HG03342 (cell line): Measurements from ENCODE around the gene OPCML.
A peak's percentile ranks its signal among the peaks of the same experiment; 100 is the strongest.

Experiments used
- ATAC-seq: cut with Tn5 transposase; IDR thresholded peaks from one replicate; pipeline ENCODE4 v1.9.1; 2021; ENCODE audit warnings: mild to moderate bottlenecking, moderate library complexity; ENCODE audit not compliant: unreplicated experiment

OPCML gene

GRCh38 chr11:133149698-133150097 lies 382.6 kb downstream of the OPCML start:
- no peak for ATAC-seq

GRCh38 chr11:133147625-133148024 lies 384.7 kb downstream of the OPCML start:
- ATAC-seq, result no peak

DNA sequence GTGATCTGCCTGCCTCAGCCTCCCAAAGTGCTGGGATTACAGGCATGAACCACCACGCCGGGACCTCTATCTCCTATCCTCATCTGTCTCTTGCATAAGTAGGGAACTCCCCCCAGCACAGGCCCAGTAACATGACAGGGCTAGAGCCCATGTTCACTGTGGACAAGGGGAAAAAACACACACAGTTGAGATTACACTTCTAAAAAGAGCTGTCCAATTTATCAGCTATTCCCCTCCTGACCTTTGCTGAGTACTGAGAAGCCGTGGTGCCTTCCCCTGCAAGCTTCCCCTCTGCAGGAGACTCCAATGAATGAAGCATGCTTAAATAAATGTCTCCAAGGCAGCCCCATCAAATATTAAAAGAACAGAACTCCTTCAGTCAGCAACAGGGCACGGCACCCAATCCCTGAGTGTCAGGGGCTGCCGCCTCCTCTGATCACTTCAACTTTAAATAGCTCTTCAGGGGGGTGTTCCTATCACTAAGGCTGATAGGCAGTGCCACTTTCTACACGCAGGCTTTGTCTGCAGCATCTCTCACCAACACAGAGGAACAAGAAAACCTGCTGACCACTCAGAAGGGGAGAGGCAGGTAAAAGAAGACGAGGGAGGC lies 385.5 kb downstream of the OPCML start:
- no peak for ATAC-seq

DNA sequence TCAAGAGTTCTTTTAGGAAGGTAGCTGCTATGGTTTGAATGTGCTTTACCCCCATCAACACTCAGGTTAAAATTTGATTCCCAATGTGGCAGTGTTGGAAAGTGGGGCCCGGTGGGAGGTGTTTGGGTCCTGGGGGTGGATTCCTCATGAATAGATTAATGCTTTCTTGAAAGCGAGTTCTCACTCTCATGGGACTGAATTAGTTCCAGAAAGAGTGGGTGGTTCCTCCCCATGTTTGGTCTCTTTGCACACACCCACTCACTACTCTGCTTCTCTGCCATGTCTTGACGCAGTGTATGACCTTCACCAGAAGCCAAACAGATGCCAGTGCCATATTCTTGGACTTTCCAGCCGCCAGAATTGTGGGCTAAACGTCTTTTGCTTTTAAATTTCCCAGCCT lies 394.4 kb downstream of the OPCML start:
- ATAC-seq, result no peak

DNA sequence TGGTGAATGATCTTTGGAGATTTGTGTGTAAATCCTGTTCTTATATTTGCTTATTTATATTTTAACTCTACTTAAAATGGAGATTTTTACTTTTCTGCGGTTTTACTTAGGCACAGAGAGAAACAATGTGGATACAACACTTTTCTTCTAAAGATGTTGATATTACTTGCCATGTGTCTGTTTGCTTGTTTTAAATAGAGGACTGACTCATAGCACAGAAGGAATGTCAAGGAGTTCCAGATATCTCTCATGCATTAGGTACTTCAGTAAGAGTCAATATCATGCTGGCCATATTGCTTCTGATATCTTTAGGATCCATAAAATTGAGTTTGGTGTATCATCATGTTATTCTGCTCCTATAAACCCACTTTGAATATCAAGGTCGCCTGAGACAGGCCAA lies 395.0 kb downstream of the OPCML start:
- no peak for ATAC-seq

DNA sequence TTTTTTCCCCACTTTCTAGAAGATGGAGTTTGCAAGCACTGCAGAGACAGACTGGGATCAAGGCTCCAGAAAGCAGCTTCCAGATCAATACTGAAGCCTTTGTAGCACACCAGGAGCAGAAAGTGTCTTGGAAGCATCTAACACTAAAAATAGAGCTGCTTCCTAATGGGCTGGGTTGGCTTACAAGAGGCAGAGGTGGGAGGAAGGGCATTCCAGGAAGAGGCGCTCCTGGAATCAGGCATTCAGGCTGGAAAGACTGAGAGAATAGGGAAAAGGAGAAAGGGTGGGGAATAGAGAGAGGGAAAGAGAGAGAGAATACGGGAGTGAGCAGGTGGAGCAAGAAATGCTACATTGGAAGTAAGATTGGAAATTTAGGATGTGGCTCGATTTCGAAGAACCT lies 395.9 kb downstream of the OPCML start:
- ATAC-seq, result no peak

GRCh38 chr11:133134314-133135173 lies 397.8 kb downstream of the OPCML start:
- ATAC-seq, result peak; percentile 97

DNA sequence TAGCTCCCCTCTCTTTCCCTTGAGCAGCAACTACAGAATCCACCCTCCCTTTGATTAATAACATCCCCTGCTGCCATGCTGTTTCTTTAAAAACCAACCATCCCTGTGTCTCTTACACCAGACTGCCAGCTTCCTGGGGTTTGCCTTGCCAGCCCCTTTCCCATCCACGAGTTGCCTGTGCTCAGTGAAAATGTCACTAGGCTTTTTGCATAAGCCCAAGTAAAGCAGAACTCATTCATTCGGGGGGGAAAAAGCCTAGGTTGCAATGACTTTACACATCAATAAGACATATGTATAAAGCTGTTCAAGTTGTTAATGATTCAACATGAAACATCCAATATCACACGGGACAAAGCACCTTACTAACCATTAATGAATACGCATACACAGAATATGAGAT lies 398.7 kb downstream of the OPCML start:
- no peak for ATAC-seq

- no peak for ATAC-seq
Measured at GRCh38 chr11:133133050-133133449, 399.3 kb downstream of the OPCML start.

DNA sequence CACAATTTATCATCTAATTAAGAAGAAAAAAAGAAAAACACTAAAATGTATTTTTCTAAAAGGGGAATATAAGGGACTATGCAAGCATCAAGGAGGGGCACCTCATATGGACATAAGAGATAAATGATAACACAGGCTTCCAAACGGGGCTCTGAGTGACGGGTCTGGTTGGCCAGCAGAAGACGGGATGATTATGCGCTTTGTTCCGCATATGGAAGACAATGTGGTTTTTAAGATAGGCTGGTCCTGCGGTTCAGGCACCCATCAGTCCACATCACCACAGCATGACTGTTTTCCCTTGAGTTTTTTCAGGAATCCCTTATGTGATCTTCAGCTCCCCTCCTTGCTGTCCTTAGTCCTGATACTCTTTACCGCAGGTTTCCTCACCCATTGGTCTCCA lies 404.6 kb downstream of the OPCML start:
- no peak for ATAC-seq

- ATAC-seq, result no peak
Measured at GRCh38 chr11:133123796-133124195, 408.5 kb downstream of the OPCML start.

DNA sequence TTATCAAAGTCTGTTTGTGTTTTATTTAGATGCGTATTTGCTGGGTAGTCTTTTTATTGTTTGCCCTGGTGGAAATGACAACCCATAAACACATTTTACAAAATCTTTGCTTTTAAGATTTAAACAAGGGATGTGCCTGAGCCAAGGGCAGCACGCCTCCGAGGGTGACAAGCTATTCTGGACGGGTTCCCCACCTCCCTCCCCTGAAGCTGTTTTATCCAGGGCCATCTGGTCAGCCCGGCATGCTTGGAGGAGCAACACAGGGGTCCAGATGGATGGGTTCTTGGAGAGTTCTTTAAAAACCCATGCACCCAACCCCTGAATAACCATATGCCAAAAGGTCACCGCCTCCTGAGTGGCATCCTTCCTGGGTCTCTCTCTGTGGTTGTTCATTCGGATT lies 408.9 kb downstream of the OPCML start:
- ATAC-seq, result no peak

- no peak for ATAC-seq
Measured at GRCh38 chr11:133122256-133122655, 410.0 kb downstream of the OPCML start.

GRCh38 chr11:133118563-133119268 lies 413.6 kb downstream of the OPCML start:
- no peak for ATAC-seq

DNA sequence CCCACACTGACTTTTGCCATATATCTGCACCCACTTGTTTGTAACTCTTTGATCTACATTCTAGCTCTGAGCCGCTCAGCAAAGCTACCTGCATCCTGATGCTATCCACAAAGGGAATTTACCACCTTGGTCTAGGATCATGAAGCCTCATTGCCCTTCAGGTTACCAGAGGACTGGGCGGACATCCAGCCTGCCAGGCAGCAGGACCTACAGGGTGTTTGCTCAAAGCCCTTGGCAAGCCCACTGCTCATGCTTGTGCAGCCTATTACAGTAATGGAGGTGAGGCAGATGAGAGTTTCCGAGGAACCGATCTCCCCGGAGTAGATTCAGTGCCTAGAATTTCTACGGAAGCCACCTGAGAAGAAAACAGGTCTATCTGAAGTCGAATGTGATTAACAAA lies 417.2 kb downstream of the OPCML start:
- ATAC-seq, result no peak

DNA sequence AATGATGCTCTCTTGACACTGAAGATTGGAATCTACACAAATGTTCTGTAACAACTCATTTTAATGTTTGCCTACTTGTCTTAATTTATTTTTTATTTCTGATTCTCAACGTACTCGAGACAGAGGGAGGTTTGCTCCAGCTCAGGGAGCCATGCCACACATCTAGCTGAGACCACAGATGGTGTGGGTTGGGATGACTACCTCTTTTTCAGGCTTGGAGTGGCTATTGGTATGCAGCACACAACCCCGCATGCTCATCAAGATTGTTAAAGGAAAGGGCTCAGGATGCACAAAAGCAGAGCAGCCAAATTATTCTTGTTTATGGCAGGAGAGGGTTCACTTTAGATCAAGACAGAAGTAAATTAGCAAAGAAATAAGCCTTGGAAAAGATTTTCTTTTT lies 424.5 kb downstream of the OPCML start:
- no peak for ATAC-seq

DNA sequence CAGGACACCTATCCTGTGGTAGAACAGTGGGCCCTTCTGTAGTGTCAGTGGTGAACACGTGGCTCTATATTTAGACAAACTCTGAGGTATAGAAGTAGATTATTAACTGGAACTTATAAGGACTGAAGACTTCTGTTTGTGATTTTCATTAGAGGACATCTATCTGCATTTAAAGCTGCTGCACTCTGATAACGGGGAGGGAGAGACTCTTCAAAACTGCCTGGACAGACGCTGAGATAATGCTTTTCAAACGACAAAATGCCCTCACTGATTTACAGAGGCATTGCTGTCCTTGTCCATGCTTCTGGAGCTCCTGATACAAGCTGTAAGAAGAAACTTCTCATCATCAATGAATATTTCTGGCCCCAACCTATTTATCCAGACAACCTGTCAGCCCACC lies 425.2 kb downstream of the OPCML start:
- ATAC-seq, result no peak

- ATAC-seq, result no peak
Measured at GRCh38 chr11:133106417-133106816, 425.9 kb downstream of the OPCML start.

DNA sequence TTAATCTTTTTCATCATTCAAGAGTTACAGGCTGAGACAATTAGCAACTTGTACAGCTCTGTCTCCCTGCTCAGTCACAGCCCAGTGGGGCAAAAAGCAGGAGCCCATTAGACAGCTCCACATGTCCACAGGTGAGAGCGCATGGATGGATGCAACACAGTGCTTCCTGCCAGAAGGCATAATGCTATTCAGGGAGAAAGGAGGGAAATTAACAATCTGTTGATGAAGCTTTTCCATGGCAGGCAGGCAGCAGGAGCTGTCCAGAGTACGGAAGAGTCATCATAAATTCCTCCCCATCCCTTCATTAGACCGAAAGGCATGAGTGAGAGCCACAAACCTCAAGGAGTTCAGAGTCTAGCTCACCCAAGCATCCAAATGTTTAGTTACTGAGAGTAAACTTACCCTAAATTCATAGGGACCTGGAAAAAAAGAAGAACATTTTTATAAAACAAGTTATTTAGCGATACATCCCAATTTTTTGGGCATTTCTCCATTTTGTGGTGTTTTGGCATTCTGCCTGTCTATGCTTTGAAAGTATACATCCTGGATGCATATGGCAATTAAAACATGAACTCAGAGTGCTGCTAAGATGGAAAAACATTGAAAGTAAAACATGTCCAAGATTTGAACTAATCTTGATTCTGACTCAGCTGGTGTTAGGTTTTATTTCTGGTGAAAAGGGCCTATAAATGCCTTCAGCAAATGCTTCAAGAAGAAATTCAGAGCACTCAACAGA lies 428.1 kb downstream of the OPCML start:
- no peak for ATAC-seq

DNA sequence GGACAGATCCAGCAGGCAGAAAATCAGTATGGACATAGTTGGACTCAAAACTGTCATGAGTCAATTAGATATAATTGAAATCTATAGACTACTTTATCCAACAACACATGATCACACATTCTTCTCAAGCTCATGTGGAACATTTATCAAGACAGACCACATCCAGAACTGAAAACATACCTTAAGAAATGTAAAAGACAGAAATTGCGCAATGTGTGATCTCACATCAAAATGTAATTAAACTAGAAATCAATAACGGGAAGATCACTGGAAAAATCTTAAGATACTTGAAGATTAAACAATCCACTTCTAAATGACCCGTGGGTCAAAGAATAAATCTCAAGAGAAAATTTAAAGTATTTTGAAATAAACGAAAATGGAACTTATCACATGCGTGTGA lies 435.3 kb downstream of the OPCML start:
- ATAC-seq, result no peak

DNA sequence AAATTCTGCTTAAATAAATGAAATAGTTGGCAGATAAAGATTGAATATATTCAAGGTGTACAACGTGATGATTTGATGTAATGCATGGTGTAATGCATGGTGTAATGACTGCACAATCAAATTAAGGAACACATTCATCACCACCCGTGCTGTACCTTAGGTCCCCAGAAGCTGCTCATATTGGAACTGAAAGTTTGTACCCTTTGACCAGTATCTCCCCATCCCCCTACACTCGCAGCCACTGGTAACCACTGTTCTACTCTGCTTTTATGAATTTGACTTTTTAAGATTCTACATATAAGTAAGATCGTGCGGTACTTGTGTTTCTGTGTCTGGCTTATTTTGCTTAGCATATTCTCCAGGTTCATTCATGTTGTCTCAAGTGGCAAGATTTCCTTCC lies 445.8 kb downstream of the OPCML start:
- ATAC-seq, result no peak
